HepG2 (cell line): ENCODE measurements around the gene TWIST2. TPM values are rescaled to one million over a fixed set of nuclear protein-coding genes. Genes with fewer than 3 reads are reported as not detected.

Experiments used
- HNF4G ChIP-seq, 2 experiments: sonication (generic) in 1 of 2; formaldehyde crosslinking in 1 of 2; IDR thresholded peaks; 2 replicates each; pipeline versions ENCODE4 v1.4.0 to v1.6.1; 2011 to 2020; ENCODE audit warnings: borderline replicate concordance in 2 of 2, low read depth in 2 of 2, mild to moderate bottlenecking in 2 of 2, low read length in 1 of 2, missing genetic modification reagents in 1 of 2, moderate library complexity in 1 of 2
- NR2C2 ChIP-seq: sonication (generic); formaldehyde crosslinking; IDR thresholded peaks from 2 replicates; pipeline ENCODE4 v1.4.0; 2020; ENCODE audit warnings: missing genetic modification reagents, mild to moderate bottlenecking, moderate library complexity, borderline replicate concordance
- SMARCE1 ChIP-seq: fragments of 450-650 bp; IDR thresholded peaks from 2 replicates; pipeline ENCODE4 v1.6.1; 2017; ENCODE audit warnings: borderline replicate concordance
- TOE1 ChIP-seq: sonication (generic); formaldehyde crosslinking; IDR thresholded peaks from 2 replicates; pipeline ENCODE4 v1.4.0; 2020; ENCODE audit warnings: mild to moderate bottlenecking, missing genetic modification reagents
- ZNF101 ChIP-seq: sonication (generic); formaldehyde crosslinking; IDR thresholded peaks from 2 replicates; pipeline ENCODE4 v1.4.0; 2020; ENCODE audit warnings: mild to moderate bottlenecking, low read depth, missing genetic modification reagents, borderline replicate concordance
- ZNF224 ChIP-seq: sonication (generic); formaldehyde crosslinking; IDR thresholded peaks from 2 replicates; pipeline ENCODE4 v1.5.0; 2020; ENCODE audit warnings: mild to moderate bottlenecking, missing genetic modification reagents
- ZNF317 ChIP-seq: sonication (generic); formaldehyde crosslinking; IDR thresholded peaks from 2 replicates; pipeline ENCODE4 v1.5.0; 2020; ENCODE audit warnings: mild to moderate bottlenecking, missing genetic modification reagents
- polyA plus RNA-seq, 8 experiments: library from polyadenylated mRNA; depleted of rRNA in 3 of 8; stranded (reverse) in 7 of 8; unstranded in 1 of 8; fragments of >200 nt; fragmentation: Illumina TruSeq in 4 of 8; extraction: Trizol in 4 of 8; gene quantifications; 2 replicates each; pipeline versions ENCODE4 v1.2.1 to v1.2.3, GENCODE V29; 2011 to 2016; ENCODE audit warnings: low read depth in 4 of 8, missing spikeins in 1 of 8, mixed read lengths in 1 of 8; ENCODE audit not compliant: insufficient read depth in 1 of 8
- total RNA-seq, 5 experiments: library from RNA; depleted of rRNA; stranded (reverse); fragments of >200 nt; fragmentation: Illumina TruSeq; extraction: Trizol; gene quantifications; 2 replicates each; pipeline ENCODE4 v1.2.3, GENCODE V29; 2016; ENCODE audit warnings: low read depth in 1 of 5
- TF ChIP-seq, protein P1 (sequence below): IDR thresholded peaks from 2 replicates; pipeline ENCODE4 v1.6.1; 2016; ENCODE audit warnings: low read depth
- TF ChIP-seq, protein P2 (sequence below): sonication (generic); formaldehyde crosslinking; IDR thresholded peaks from 2 replicates; pipeline ENCODE4 v1.8.0; 2022; ENCODE audit warnings: mild to moderate bottlenecking, missing genetic modification reagents, borderline replicate concordance
- TF ChIP-seq, protein P3 (sequence below): sonication (generic); formaldehyde crosslinking; IDR thresholded peaks from 2 replicates; pipeline ENCODE4 v1.9.0; 2021; ENCODE audit warnings: mild to moderate bottlenecking, missing genetic modification reagents
- TF ChIP-seq, protein P4 (sequence below): sonication (generic); formaldehyde crosslinking; IDR thresholded peaks from 2 replicates; pipeline ENCODE4 v1.4.0; 2020; ENCODE audit warnings: missing genetic modification reagents, borderline replicate concordance

TWIST2 gene
- total and polyA plus RNA-seq, 2 of the 13 experiments (the other 11 are each of a cell fraction or from before 2014, with no cell fraction given): 0.08 to 0.11 TPM

DNA sequence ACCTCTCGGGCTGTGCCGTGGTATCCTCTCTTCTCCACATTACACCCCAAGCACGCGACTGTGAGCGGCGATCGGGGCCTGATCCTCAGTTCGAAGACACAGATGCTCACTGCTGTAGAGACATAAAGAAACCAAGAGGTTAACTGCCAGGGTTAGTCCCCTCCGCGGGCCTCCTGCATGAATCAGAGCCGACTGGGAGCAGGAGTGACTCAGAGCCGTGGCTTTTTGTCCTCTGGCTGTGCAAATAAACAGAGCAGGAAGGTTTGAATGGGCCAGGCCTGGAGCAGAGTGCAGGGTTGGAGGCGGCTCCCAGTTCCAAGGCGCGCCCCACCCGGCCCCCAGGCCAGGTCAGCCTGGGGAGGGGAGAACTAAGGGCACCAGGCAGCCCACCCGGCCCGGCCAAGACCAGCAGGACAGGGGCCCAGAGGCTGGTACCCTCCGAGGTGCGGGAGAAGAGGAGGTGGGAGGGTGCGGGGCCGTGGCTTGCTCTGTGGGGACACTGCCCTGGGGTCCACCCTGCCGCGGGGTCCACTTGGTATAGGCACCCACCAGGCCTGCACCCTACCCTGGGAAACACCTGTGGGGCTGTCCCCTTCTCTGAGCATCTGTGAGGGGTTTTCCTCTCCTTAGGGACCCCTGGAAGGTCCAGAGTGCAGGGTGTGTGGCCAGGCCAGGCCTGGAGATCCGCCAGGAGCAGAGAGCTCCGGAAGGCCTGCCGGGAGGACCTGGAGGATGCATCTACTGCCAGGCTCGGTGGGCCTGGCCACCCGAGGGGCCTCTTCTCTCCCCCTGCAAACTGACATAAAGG lies 16.5 kb downstream of the TWIST2 start (continued):
- TF ChIP-seq, protein P1, sequence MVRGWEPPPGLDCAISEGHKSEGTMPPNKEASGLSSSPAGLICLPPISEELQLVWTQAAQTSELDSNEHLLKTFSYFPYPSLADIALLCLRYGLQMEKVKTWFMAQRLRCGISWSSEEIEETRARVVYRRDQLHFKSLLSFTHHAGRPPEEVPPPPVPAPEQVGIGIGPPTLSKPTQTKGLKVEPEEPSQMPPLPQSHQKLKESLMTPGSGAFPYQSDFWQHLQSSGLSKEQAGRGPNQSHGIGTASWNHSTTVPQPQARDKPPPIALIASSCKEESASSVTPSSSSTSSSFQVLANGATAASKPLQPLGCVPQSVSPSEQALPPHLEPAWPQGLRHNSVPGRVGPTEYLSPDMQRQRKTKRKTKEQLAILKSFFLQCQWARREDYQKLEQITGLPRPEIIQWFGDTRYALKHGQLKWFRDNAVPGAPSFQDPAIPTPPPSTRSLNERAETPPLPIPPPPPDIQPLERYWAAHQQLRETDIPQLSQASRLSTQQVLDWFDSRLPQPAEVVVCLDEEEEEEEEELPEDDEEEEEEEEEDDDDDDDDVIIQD (CRISPR knock-in tag): peak; percentile 86; the same call in 1 of the 2 replicates
- TF ChIP-seq NR2C2 (peak; percentile 51; the same call in 1 of the 2 replicates), TOE1 (no peak), ZNF101 (no peak), ZNF224 (CRISPR knock-in tag) (no peak), SMARCE1 (peak; percentile 56; the same call in 1 of the 2 replicates), HNF4G (IDR thresholded peaks at IDR 0.05; ENCODE audit: borderline replicate concordance, low read depth, low read length) (peak; percentile 78; the same call in 1 of the 2 replicates), HNF4G (CRISPR knock-in tag; IDR thresholded peaks at IDR 0.05; ENCODE audit: borderline replicate concordance, low read depth) (peak; percentile 24; the same call in 1 of the 2 replicates), ZNF317 (CRISPR knock-in tag) (peak; percentile 58; the same call in 1 of the 2 replicates)
- TF ChIP-seq, protein P2, sequence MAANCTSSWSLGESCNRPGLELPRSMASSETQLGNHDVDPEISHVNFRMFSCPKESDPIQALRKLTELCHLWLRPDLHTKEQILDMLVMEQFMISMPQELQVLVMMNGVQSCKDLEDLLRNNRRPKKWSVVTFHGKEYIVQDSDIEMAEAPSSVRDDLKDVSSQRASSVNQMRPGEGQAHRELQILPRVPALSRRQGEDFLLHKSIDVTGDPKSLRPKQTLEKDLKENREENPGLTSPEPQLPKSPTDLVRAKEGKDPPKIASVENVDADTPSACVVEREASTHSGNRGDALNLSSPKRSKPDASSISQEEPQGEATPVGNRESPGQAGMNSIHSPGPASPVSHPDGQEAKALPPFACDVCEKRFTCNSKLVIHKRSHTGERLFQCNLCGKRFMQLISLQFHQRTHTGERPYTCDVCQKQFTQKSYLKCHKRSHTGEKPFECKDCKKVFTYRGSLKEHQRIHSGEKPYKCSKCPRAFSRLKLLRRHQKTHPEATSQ: no peak
- TF ChIP-seq, protein P3, sequence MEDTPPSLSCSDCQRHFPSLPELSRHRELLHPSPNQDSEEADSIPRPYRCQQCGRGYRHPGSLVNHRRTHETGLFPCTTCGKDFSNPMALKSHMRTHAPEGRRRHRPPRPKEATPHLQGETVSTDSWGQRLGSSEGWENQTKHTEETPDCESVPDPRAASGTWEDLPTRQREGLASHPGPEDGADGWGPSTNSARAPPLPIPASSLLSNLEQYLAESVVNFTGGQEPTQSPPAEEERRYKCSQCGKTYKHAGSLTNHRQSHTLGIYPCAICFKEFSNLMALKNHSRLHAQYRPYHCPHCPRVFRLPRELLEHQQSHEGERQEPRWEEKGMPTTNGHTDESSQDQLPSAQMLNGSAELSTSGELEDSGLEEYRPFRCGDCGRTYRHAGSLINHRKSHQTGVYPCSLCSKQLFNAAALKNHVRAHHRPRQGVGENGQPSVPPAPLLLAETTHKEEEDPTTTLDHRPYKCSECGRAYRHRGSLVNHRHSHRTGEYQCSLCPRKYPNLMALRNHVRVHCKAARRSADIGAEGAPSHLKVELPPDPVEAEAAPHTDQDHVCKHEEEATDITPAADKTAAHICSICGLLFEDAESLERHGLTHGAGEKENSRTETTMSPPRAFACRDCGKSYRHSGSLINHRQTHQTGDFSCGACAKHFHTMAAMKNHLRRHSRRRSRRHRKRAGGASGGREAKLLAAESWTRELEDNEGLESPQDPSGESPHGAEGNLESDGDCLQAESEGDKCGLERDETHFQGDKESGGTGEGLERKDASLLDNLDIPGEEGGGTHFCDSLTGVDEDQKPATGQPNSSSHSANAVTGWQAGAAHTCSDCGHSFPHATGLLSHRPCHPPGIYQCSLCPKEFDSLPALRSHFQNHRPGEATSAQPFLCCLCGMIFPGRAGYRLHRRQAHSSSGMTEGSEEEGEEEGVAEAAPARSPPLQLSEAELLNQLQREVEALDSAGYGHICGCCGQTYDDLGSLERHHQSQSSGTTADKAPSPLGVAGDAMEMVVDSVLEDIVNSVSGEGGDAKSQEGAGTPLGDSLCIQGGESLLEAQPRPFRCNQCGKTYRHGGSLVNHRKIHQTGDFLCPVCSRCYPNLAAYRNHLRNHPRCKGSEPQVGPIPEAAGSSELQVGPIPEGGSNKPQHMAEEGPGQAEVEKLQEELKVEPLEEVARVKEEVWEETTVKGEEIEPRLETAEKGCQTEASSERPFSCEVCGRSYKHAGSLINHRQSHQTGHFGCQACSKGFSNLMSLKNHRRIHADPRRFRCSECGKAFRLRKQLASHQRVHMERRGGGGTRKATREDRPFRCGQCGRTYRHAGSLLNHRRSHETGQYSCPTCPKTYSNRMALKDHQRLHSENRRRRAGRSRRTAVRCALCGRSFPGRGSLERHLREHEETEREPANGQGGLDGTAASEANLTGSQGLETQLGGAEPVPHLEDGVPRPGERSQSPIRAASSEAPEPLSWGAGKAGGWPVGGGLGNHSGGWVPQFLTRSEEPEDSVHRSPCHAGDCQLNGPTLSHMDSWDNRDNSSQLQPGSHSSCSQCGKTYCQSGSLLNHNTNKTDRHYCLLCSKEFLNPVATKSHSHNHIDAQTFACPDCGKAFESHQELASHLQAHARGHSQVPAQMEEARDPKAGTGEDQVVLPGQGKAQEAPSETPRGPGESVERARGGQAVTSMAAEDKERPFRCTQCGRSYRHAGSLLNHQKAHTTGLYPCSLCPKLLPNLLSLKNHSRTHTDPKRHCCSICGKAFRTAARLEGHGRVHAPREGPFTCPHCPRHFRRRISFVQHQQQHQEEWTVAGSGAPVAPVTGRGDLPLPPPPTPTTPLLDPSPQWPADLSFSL (CRISPR knock-in tag): no peak; the same call in 1 of the 2 replicates
- TF ChIP-seq, protein P4, sequence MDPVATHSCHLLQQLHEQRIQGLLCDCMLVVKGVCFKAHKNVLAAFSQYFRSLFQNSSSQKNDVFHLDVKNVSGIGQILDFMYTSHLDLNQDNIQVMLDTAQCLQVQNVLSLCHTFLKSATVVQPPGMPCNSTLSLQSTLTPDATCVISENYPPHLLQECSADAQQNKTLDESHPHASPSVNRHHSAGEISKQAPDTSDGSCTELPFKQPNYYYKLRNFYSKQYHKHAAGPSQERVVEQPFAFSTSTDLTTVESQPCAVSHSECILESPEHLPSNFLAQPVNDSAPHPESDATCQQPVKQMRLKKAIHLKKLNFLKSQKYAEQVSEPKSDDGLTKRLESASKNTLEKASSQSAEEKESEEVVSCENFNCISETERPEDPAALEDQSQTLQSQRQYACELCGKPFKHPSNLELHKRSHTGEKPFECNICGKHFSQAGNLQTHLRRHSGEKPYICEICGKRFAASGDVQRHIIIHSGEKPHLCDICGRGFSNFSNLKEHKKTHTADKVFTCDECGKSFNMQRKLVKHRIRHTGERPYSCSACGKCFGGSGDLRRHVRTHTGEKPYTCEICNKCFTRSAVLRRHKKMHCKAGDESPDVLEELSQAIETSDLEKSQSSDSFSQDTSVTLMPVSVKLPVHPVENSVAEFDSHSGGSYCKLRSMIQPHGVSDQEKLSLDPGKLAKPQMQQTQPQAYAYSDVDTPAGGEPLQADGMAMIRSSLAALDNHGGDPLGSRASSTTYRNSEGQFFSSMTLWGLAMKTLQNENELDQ (CRISPR knock-in tag): peak; percentile 35; the same call in 1 of the 2 replicates
